Measurements from ENCODE around the gene CCT5.
"Not testable (repeated sequence)": the region's sequence is repeated elsewhere in the genome, so short reads cannot be mapped to it uniquely, and the experiment has no call there.

Gene CCT5

GRCh38 chr5:10301842-10302610 is 51.9 kb downstream of the CCT5 start:
- DNase-seq (ENCODE audit: low read depth in 2 of 2) = no peak

GRCh38 chr5:10303201-10303600 is 53.1 kb downstream of the CCT5 start:
- no peak for DNase-seq (ENCODE audit: low read depth in 2 of 2)

DNA sequence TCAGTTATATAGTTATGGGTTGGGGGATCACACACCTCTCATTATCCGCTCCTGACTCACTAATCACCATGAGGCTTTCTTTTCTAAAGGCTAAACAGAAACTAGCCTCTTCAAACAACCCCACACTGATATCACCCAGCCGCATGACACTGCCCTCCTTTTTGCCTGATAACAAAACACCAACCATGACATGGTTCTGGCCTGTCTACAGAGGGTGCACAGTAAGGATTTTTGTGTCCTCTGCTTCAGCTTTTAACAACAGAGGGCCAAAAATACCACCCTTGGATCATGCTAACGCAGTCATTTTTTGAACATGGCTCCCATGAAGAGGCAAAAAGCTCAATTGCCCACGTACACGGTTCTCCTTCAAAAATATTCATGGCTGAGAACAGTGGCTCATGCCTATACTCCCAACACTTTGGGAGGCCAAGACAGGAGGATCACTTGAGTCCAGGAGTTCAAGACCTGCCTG is 53.7 kb downstream of the CCT5 start:
- no peak for DNase-seq (ENCODE audit: low read depth in 2 of 2)

- DNase-seq (ENCODE audit: low read depth in 2 of 2) = no peak
These were observed 54.9 kb downstream of the CCT5 start for GRCh38 chr5:10304932-10305331.

DNA sequence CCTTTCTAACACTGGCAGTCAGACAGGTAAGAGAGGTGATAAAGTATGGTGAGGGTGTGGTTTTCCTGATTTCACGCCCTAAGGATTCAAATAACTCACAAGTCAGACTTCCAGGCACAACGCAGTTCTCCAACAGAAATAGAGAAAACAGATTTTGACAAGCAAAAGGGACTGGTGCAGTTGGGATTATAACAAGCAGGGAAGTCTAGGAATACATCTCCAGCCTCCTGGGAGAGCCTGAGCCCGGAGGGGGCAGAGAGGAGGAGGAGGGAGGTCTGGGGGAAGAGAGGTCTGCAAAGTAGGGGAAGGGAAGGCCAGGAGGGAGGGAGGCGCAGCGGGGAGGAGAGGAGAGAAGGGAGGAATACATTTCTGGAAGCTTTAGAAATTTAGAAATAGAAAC is 56.0 kb downstream of the CCT5 start:
- DNase-seq (ENCODE audit: low read depth in 2 of 2) = no peak

GRCh38 chr5:10306806-10307205 is 56.7 kb downstream of the CCT5 start:
- DNase-seq (ENCODE audit: low read depth in 2 of 2) = no peak

- DNase-seq (ENCODE audit: low read depth in 2 of 2) = no peak
These were observed 57.4 kb downstream of the CCT5 start, which contains the start of gene CMBL for GRCh38 chr5:10307206-10308148. Gene CMBL (minus strand): TSS chr5:10307902. CDS start chr5:10290762, 17,140 bp downstream.

GRCh38 chr5:10308844-10309243 is 58.8 kb downstream of the CCT5 start:
- DNase-seq (ENCODE audit: low read depth in 2 of 2) = no peak

DNA sequence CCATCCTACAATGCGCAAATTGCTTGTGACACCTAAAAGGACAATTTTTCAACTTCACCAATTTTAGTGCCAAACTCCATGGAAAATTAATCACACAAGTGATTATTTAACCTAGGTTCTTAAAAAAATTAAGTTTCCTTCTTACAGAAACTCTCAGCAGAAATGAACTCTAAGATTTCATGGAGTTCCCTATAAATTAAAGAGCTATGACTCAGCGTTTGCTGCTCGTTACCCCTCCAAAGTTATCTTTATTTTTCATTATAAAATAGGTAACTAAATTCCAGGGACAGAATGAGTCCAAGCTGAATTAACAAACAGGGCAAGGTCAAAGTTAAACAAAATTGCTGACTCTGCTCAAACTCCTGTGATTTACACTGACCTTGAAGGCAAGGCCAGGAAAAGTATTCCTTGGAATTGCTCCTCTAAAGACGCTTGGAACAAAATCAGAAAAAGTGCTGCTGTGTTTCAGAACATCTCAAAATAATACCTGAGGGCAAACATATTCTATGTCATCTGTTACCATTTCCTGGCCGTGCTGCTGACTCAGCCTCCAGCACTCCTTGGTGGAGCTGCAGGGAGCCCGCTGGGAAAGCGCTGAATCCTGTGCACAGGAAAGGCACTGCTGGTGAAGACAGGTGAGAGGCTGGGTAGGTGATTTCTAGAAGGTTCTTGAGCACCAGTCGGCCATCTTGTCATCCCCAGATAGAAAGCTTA is 60.1 kb downstream of the CCT5 start:
- DNase-seq (ENCODE audit: low read depth in 2 of 2) = no peak

DNA sequence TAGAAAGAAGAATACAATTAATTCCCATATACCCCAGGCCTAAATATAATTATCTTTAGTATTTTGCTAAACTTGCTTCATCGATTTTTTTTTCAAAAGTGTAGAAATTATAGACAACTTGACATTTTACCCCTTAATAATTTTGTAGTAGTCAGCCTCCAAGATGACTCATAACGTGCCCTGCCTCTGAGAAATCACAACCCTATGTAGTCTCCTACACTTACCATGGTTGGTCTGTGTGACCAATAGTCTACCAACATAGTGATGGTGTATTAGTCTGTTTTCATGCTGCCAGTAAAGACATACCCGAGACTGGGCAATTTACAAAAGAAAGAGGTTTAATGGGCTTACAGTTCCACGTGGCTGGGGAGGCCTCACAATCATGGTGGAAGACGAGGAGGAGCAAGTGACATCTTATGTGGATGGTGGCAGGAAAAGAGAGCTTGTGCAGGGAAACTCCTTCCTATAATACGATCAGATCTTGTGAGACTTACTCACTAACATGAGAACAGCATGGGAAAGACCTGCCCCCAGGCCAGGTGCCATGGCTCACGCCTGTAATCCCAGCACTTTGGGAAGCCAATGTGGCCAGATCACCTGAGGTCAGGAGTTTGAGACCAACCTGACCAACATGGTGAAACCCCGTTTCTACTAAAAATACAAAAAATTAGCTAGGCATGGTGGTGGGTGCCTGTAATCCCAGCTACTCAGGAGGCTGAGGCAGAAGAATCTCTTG is 60.9 kb downstream of the CCT5 start:
- not testable (repeated sequence) for DNase-seq (ENCODE audit: low read depth in 2 of 2)

GRCh38 chr5:10311595-10312425 is 61.7 kb downstream of the CCT5 start:
- no peak for DNase-seq (ENCODE audit: low read depth in 2 of 2)

DNA sequence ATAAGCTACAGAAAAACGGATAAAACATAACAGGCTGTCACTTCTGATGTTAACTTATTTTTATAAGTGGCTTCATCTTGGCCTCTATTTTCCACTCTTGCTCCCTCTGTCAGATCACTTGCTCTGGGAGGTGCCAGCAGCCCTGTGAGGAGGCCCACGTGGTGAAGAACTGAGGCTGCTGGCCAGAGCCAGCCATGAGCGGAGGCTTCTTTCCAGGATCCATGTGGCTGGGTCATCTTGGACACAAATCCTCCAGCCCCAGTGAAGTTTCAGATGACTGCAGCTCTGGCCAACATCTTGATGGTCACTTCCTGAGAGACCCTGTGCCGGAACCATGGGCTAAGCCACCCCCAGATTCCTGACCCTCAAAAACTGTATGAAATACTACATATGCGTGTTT is 65.1 kb downstream of the CCT5 start:
- DNase-seq (ENCODE audit: low read depth in 2 of 2) = no peak
